Type B pancreatic cell (in vitro differentiated cells): ENCODE measurements around the gene CCDC183. TPM values are rescaled to one million over a fixed set of nuclear protein-coding genes. Genes with fewer than 3 reads are reported as not detected.
A peak's percentile ranks its signal among the peaks of the same experiment; 100 is the strongest.
"Not testable (repeated sequence)": the region's sequence is repeated elsewhere in the genome, so short reads cannot be mapped to it uniquely, and the experiment has no call there.

Experiments
- DNase-seq: peaks from one replicate; pipeline ENCODE4 v3.0.0; 2021; ENCODE audit warnings: mixed read lengths; ENCODE audit not compliant: unreplicated experiment; ENCODE audit errors: extremely low spot score
- H3K27ac Mint-ChIP-seq: 2 replicates; pipeline ENCODE4 v1.8.0; 2021; ENCODE audit warnings: mild to moderate bottlenecking, mixed read lengths
- H3K27me3 Mint-ChIP-seq: 2 replicates; pipeline ENCODE4 v1.8.0; 2021; ENCODE audit warnings: mixed read lengths
- H3K36me3 Mint-ChIP-seq: 2 replicates; pipeline ENCODE4 v1.8.0; 2021; ENCODE audit warnings: mixed read lengths
- H3K4me1 Mint-ChIP-seq: one replicate; pipeline ENCODE4 v1.8.0; 2021; ENCODE audit warnings: mixed read lengths; ENCODE audit not compliant: unreplicated experiment
- H3K4me3 Mint-ChIP-seq: 2 replicates; pipeline ENCODE4 v1.8.0; 2021; ENCODE audit warnings: mild to moderate bottlenecking, mixed read lengths
- H3K9me3 Mint-ChIP-seq: 2 replicates; pipeline ENCODE4 v1.8.0; 2021; ENCODE audit warnings: mixed read lengths
- total RNA-seq: library from RNA; stranded (reverse); gene quantifications from 2 replicates; pipeline ENCODE4 v1.2.1, GENCODE V29; 2021; ENCODE audit warnings: low replicate concordance
- TF ChIP-seq, protein P1 (sequence below): fragments of 200-600 bp; sonication (generic); conservative IDR thresholded peaks from 2 replicates; pipeline ENCODE4 v1.5.0; 2021; ENCODE audit warnings: antibody characterized with exemption, mild to moderate bottlenecking

Gene CCDC183
- total RNA-seq, 1 donor from 2014 or later = 2.9 TPM

DNA sequence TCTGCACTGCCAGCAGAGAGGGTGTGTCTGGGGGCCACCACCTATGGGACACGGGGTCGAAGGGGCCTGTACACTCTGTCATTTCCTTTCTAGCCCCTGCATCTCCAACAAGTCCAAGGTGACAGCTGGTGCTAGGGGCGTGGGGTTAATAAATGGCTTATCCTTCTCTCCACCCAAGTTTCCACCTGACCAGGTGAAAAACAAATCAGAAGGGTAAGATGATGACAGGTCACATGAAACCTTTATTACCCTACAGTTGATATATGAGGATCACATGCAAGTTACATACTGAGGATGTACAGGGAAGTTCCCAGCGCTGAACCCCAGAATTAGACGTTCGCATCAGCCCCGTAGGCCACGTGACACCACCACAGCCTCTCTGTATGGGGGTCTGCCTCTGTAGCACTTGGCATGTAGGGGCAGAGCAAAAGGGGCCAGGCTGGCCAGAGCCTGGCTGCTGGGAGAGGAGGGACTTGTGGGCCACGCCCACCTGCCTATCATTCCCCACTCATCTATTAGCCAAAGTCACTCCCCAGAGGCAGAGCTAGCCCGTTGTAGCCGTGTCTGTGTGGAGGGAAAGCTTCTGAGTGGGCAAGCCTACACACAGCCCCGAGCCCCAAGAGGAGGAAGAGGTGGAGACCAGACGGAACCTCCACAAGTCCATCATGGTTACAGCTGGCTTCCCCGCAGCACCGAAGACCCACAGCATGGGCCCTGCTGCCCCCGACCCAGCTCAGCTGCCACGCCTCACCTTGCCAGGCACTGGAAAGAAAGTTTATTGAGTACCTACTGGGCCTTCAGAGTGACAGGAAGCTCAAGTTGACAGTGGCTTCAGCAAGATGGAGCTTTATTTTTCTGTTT lies 2.8 kb upstream of the CCDC183 start:
- Mint-ChIP-seq H3K36me3 (no peaks in the 10 kb centered on the region), H3K4me3 (peak overlapping the region; percentile 70), H3K27ac (peak overlapping the region; percentile 93), H3K4me1 (peaks cover 39% of the 10 kb centered on the region), H3K9me3 (no peaks in the 10 kb centered on the region), H3K27me3 (peaks cover 2% of the 10 kb centered on the region)
- DNase-seq = no peak
- TF ChIP-seq, protein P1, sequence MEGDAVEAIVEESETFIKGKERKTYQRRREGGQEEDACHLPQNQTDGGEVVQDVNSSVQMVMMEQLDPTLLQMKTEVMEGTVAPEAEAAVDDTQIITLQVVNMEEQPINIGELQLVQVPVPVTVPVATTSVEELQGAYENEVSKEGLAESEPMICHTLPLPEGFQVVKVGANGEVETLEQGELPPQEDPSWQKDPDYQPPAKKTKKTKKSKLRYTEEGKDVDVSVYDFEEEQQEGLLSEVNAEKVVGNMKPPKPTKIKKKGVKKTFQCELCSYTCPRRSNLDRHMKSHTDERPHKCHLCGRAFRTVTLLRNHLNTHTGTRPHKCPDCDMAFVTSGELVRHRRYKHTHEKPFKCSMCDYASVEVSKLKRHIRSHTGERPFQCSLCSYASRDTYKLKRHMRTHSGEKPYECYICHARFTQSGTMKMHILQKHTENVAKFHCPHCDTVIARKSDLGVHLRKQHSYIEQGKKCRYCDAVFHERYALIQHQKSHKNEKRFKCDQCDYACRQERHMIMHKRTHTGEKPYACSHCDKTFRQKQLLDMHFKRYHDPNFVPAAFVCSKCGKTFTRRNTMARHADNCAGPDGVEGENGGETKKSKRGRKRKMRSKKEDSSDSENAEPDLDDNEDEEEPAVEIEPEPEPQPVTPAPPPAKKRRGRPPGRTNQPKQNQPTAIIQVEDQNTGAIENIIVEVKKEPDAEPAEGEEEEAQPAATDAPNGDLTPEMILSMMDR = no peak

DNA sequence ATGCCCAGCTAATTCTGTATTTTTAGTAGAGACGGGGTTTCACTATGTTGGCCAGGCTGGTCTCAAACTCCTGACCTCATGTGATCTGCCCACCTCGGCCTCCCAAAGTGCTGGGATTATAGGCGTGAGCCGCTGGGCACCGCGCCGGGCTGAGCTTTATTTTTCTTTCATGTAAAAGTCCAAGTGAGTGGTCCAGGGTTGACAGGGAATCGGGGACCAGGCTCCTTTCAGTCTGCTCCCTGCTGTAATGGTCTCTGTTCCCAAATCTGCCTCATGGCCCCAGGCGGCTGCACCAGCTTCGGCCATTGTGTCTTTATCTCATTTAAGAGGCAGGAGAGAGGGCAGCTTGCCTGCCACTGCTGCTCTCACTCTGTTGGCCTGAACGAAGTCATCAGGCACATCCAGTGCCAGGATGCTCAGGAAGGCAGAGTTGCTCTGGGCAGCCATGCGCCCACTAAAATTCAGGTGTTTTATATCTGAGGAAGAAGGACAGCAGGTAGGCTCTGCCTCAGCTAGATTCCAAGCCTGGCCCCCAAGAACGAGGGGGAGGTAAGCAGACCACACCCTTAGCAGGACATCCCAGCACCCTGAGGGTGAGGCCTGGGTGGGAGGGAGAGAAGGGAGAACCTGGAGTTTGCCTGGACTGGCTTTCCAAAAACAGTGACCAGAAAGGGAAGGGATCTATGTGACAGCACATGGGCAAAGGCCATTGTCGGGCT lies 1.7 kb upstream of the CCDC183 start:
- Mint-ChIP-seq H3K4me3 (no peak overlapping the region), H3K27me3 (peaks cover 2% of the 10 kb centered on the region), H3K27ac (no peak overlapping the region), H3K36me3 (no peaks in the 10 kb centered on the region), H3K4me1 (peaks cover 28% of the 10 kb centered on the region), H3K9me3 (no peaks in the 10 kb centered on the region)
- TF ChIP-seq, protein P1 = no peak
- no peak for DNase-seq

DNA sequence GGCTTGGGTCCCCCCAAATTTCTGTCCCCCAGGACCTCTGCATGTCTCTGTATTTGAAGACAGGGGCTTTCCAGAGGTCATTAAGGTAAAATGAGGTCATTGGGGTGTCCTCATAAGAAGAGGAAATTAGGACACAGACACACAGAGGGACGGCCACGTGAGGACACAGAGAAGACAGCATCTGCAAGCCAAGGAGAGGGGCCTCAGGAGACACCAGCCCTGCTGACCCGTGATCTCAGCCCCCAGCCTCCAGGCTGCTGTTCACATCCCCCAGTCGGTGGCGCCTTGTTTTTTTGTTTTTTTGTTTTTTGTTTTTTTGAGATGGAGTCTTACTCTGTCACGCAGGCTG lies 1.2 kb upstream of the CCDC183 start:
- TF ChIP-seq, protein P1 = no peak
- Mint-ChIP-seq H3K9me3 (no peaks in the 10 kb centered on the region), H3K36me3 (no peaks in the 10 kb centered on the region), H3K4me3 (no peak overlapping the region), H3K27me3 (peaks cover 2% of the 10 kb centered on the region), H3K27ac (no peak overlapping the region), H3K4me1 (peaks cover 25% of the 10 kb centered on the region)
- DNase-seq = no peak

DNA sequence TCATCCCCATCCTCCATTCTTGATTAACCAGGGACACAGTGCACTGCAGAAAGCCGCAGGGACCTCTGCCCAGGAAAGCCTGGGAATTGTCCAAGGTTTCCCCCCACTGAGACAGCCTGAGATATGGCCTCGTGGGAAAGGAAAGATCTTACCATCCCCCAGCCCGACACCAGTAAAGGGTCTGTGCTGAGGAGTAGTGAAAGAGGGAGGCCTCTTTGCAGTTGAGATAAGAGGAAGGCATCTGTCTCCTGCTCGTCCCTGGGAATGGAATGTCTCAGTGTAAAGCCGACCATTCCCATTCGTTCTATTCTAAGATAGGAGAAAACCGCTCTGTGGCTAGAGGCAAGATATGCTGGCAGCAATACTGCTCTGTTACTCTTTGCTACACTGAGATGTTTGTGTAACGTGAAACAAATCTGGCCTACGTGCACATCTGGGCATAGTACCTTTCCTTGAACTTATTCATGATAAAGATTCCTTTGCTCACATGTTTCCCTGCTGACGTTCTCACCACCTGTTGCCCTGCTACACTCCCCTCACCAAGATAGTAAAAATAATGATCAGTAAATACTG lies 723 bp downstream of the CCDC183 start:
- peaks cover 11% of the 10 kb centered on the region for H3K27me3 Mint-ChIP-seq
- H3K9me3 Mint-ChIP-seq, H3K36me3 Mint-ChIP-seq, DNase-seq: not testable (repeated sequence)
- peaks cover 24% of the 10 kb centered on the region for H3K4me1 Mint-ChIP-seq
- H3K27ac Mint-ChIP-seq = peak overlapping the region; percentile 84
- H3K4me3 Mint-ChIP-seq = peak overlapping the region; percentile 81

DNA sequence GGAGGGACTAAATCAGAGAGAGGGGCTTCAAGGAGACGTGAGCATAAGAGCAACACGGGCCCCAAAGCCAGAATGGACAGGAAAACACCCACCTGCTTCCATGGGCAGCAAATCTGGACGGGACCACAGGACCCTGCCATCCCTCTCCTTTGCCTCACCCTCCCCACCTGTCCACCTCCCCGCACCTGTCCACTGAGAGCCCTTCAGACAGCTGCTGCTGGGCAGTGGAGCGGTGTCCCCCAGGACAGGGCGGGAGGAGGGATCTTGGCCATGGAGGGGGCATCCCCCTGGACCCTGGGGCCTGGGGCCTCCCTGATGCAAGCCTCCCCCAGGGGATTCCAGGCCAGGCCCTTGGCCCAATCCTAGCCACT lies 2.6 kb downstream of the CCDC183 start:
- no peak overlapping the region for H3K27ac Mint-ChIP-seq
- no peak for DNase-seq
- H3K9me3 Mint-ChIP-seq = no peaks in the 10 kb centered on the region
- no peak overlapping the region for H3K4me3 Mint-ChIP-seq
- peaks cover 11% of the 10 kb centered on the region for H3K27me3 Mint-ChIP-seq
- peaks cover 19% of the 10 kb centered on the region for H3K4me1 Mint-ChIP-seq
- H3K36me3 Mint-ChIP-seq = no peaks in the 10 kb centered on the region
- TF ChIP-seq, protein P1 = no peak
